GM10847 (cell line): ENCODE results near the gene DDAH2.

Experiments
- POLR2A ChIP-seq: IDR thresholded peaks from 2 replicates; pipeline ENCODE4 v1.6.1; 2011; ENCODE audit not compliant: insufficient read length; ENCODE audit errors: extremely low read depth

The DDAH2 gene

GRCh38 chr6:31727717-31728671 is 1.1 kb downstream of the DDAH2 start:
- TF ChIP-seq POLR2A, result no peak

- TF ChIP-seq POLR2A, result no peak
Measured at GRCh38 chr6:31727034-31727716, 1.9 kb downstream of the DDAH2 start.

- TF ChIP-seq POLR2A, result no peak
Measured at GRCh38 chr6:31725502-31726350, 3.4 kb downstream of the DDAH2 start.

GRCh38 chr6:31723980-31724691 is 5.0 kb downstream of the DDAH2 start:
- TF ChIP-seq POLR2A, result no peak

- no peak for TF ChIP-seq POLR2A
Measured at GRCh38 chr6:31723245-31723979, 5.7 kb downstream of the DDAH2 start, which contains the start of gene MPIG6B. Gene MPIG6B, plus strand, starts transcription at chr6:31723373. Its CDS starts 11 bp downstream, at chr6:31723384.

- no peak for TF ChIP-seq POLR2A
Measured at GRCh38 chr6:31722173-31722572, 6.9 kb downstream of the DDAH2 start.

- no peak for TF ChIP-seq POLR2A
Measured at GRCh38 chr6:31721351-31722020, 7.6 kb downstream of the DDAH2 start, which contains the start of gene LY6G6C. Gene LY6G6C, minus strand, starts transcription at chr6:31721746. Its CDS starts 67 bp downstream, at chr6:31721679.

- no peak for TF ChIP-seq POLR2A
Measured at GRCh38 chr6:31720196-31720770, 8.8 kb downstream of the DDAH2 start.

GRCh38 chr6:31719001-31719400 is 10.1 kb downstream of the DDAH2 start:
- no peak for TF ChIP-seq POLR2A

GRCh38 chr6:31718265-31718664 is 10.8 kb downstream of the DDAH2 start:
- TF ChIP-seq POLR2A, result no peak

GRCh38 chr6:31717499-31718222 is 11.4 kb downstream of the DDAH2 start:
- no peak for TF ChIP-seq POLR2A
